SIG-M5 treated with dmso at 0.1 percent for 504 hours (cell line): ENCODE measurements around the gene PAGR1.
A peak's percentile ranks its signal among the peaks of the same experiment; 100 is the strongest.

ENCODE experiments used
- DNase-seq: peaks from one replicate; lab custom pipeline; 2025; ENCODE audit not compliant: unreplicated experiment; lab: John Stamatoyannopoulos, UW

The PAGR1 gene

GRCh38 chr16:29834079-29834478 is 18.1 kb downstream of the PAGR1 start:
- no peak for DNase-seq

- DNase-seq, result no peak
These were observed 20.0 kb downstream of the PAGR1 start for GRCh38 chr16:29835926-29836325.

- DNase-seq, result no peak
These were observed 20.7 kb downstream of the PAGR1 start for GRCh38 chr16:29836623-29837022.

GRCh38 chr16:29837841-29838240 is 21.9 kb downstream of the PAGR1 start:
- DNase-seq, result no peak

GRCh38 chr16:29839822-29840221 is 23.9 kb downstream of the PAGR1 start:
- no peak for DNase-seq

- DNase-seq, result no peak
These were observed 24.3 kb downstream of the PAGR1 start for GRCh38 chr16:29840240-29840639.

- DNase-seq, result no peak
These were observed 25.7 kb downstream of the PAGR1 start for GRCh38 chr16:29841631-29842030.

- no peak for DNase-seq
These were observed 26.9 kb downstream of the PAGR1 start for GRCh38 chr16:29842732-29843346.

GRCh38 chr16:29843931-29844330 is 28.0 kb downstream of the PAGR1 start:
- DNase-seq, result no peak

GRCh38 chr16:29844575-29845331 is 28.8 kb downstream of the PAGR1 start:
- no peak for DNase-seq

- DNase-seq, result no peak
These were observed 29.7 kb downstream of the PAGR1 start for GRCh38 chr16:29845656-29846055.

- DNase-seq, result peak; percentile 45
These were observed 32.7 kb downstream of the PAGR1 start for GRCh38 chr16:29848420-29849297.

GRCh38 chr16:29849505-29849904 is 33.6 kb downstream of the PAGR1 start:
- DNase-seq, result no peak

GRCh38 chr16:29850998-29851397 is 35.0 kb downstream of the PAGR1 start:
- DNase-seq, result no peak

- DNase-seq, result no peak
These were observed 36.7 kb downstream of the PAGR1 start for GRCh38 chr16:29852654-29853053.

GRCh38 chr16:29854520-29855100 is 38.7 kb downstream of the PAGR1 start:
- no peak for DNase-seq

- no peak for DNase-seq
These were observed 41.3 kb downstream of the PAGR1 start for GRCh38 chr16:29857133-29857760.

GRCh38 chr16:29858149-29858849 is 42.3 kb downstream of the PAGR1 start:
- no peak for DNase-seq

GRCh38 chr16:29858974-29859373 is 43.0 kb downstream of the PAGR1 start:
- DNase-seq, result no peak

- DNase-seq, result no peak
These were observed 44.3 kb downstream of the PAGR1 start for GRCh38 chr16:29860218-29860617.
